A673 (cell line): Measurements from ENCODE around the gene FAM241A. TPM values are rescaled to one million over a fixed set of nuclear protein-coding genes. Genes with fewer than 3 reads are reported as not detected.

Source experiments
- BruUV-seq: library from RNA; stranded (reverse); fragments of 400-500 nt; replicated peaks from 2 replicates; lab custom pipeline; 2021; lab: Mats Ljungman, UMichigan
- CTCF ChIA-PET: fragments of 300-600 bp; sonication (Branson Sonifier 250); formaldehyde crosslinking; loops from one replicate; lab custom pipeline; 2022; ENCODE audit warnings: antibody characterized with exemption; lab: Charles Lee
- POLR2A ChIA-PET: fragments of 300-600 bp; sonication (Branson Sonifier 250); formaldehyde crosslinking; loops from one replicate; lab custom pipeline; 2022; ENCODE audit warnings: antibody characterized with exemption; ENCODE audit not compliant: low non-redundant PET; lab: Charles Lee
- DNase-seq: peaks from one replicate; pipeline ENCODE4 v3.0.0-alpha.2; 2015; ENCODE audit warnings: low spot score
- H3K27ac ChIP-seq: fragments of 200-600 bp; sonication (generic); 2 replicates; pipeline ENCODE4 v1.5.1; 2016; ENCODE audit warnings: mixed run types, low read depth, mild to moderate bottlenecking, mixed read lengths, antibody characterized with exemption, low read length; ENCODE audit not compliant: poor library complexity, severe bottlenecking
- H3K27me3 ChIP-seq: fragments of 200-600 bp; sonication (generic); replicated peaks from 2 replicates; pipeline ENCODE4 v1.6.1; 2017; ENCODE audit warnings: mixed run types, low read depth, mild to moderate bottlenecking, mixed read lengths, antibody characterized with exemption, low read length; ENCODE audit not compliant: insufficient read depth, poor library complexity
- H3K36me3 ChIP-seq: fragments of 200-600 bp; sonication (generic); 2 replicates; pipeline ENCODE4 v1.6.1; 2016; ENCODE audit warnings: mixed run types, mild to moderate bottlenecking, mixed read lengths, antibody characterized with exemption, low read length; ENCODE audit not compliant: insufficient read depth, poor library complexity, severe bottlenecking
- H3K4me1 ChIP-seq: fragments of 200-600 bp; sonication (generic); 2 replicates; pipeline ENCODE4 v1.6.1; 2017; ENCODE audit warnings: mixed run types, mild to moderate bottlenecking, mixed read lengths, antibody characterized with exemption, low read length; ENCODE audit not compliant: insufficient read depth, poor library complexity, severe bottlenecking
- H3K4me3 ChIP-seq: fragments of 200-600 bp; sonication (generic); 2 replicates; pipeline ENCODE4 v1.5.1; 2016; ENCODE audit warnings: low read depth, mixed run types, mild to moderate bottlenecking, mixed read lengths, low read length; ENCODE audit not compliant: poor library complexity, severe bottlenecking
- H3K9me3 ChIP-seq: fragments of 200-600 bp; sonication (generic); 2 replicates; pipeline ENCODE4 v1.6.1; 2016; ENCODE audit warnings: mixed run types, low read depth, mild to moderate bottlenecking, mixed read lengths, antibody characterized with exemption, low read length; ENCODE audit not compliant: poor library complexity, severe bottlenecking
- CTCF ChIP-seq: fragments of 300-800, 200-600 bp; sonication (generic); conservative IDR thresholded peaks from 2 replicates; pipeline ENCODE4 v1.5.1; 2017; ENCODE audit warnings: low read depth, mild to moderate bottlenecking, antibody characterized with exemption, low read length, moderate library complexity, mixed read lengths
- EZH2 ChIP-seq: fragments of 200-600 bp; sonication (generic); IDR thresholded peaks from 2 replicates; pipeline ENCODE4 v1.6.1; 2017; ENCODE audit warnings: borderline replicate concordance, low read depth, mild to moderate bottlenecking, mixed read lengths, antibody characterized with exemption, low read length; ENCODE audit not compliant: poor library complexity, severe bottlenecking
- intact Hi-C: fragments of 100-400 bp; cut with micrococcal nuclease; formaldehyde crosslinking; loops from one replicate; pipeline ENCODE4 v1.10.0; 2022; ENCODE audit not compliant: unreplicated experiment
- total RNA-seq: library from RNA; stranded (reverse); gene quantifications from 2 replicates; pipeline ENCODE4 v1.2.3, GENCODE V29; 2021

FAM241A gene
- total RNA-seq, 1 experiment from 2014 or later = 1.5 TPM

DNA sequence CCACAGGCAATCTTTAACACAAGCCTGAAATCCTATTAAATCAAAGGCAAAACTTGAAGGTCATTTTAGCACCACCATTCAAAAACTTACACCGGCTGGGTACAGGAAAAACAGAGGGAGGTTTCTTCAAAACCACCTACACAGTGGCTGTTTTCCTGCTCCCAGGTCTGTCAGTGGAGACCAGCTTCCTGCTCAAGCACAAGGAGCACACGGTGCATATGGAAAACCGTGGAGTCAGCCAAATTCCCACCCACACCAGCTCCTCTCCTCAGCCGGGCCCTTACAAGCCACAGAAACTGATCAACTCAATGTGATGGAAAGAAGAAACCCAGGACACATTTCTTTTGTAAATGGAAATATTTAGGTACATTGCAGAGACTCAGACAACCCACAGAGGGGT lies 14.3 kb upstream of the FAM241A start:
- Histone ChIP-seq H3K27ac (no peak overlapping the region), H3K36me3 (no peaks in the 10 kb centered on the region), H3K4me3 (no peak overlapping the region), H3K4me1 (peaks cover 33% of the 10 kb centered on the region), H3K9me3 (no peaks in the 10 kb centered on the region), H3K27me3 (no peaks in the 10 kb centered on the region)
- CTCF ChIA-PET = no interaction called here
- BruUV-seq = no TSS peak
- POLR2A ChIA-PET = no interaction called here
- TF ChIP-seq CTCF (no peak), EZH2 (no peak)
- intact Hi-C loops = no loop called here
- DNase-seq = peak; percentile 27

DNA sequence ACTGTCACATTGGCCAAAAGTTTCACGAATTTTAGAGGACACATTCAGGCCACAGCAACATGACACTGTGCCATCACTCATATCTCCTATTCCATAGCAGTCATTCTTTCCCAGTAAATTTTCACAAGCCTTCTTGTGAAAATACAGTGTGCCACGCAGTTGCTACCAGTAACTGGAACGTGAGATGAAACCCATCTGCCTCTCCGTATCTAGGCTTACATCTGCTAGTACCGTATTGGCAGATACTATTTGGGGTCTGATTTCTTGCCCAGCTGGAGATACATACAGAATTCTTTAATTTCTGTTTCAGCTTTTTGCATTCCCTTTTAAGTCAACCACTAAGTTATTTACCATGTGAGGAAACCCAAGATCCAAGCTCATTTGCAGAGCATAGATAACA lies 8.7 kb upstream of the FAM241A start:
- Histone ChIP-seq H3K36me3 (no peaks in the 10 kb centered on the region), H3K27ac (no peak overlapping the region), H3K27me3 (no peaks in the 10 kb centered on the region), H3K4me3 (no peak overlapping the region), H3K4me1 (peaks cover 1% of the 10 kb centered on the region), H3K9me3 (no peaks in the 10 kb centered on the region)
- intact Hi-C loops = no loop called here
- BruUV-seq = no TSS peak
- ChIA-PET POLR2A (no interaction called here), CTCF (no interaction called here)
- TF ChIP-seq EZH2 (no peak), CTCF (no peak)
- no peak for DNase-seq

- no peak for DNase-seq
- no peaks in the 10 kb centered on the region for H3K9me3 ChIP-seq
- H3K36me3 ChIP-seq = no peaks in the 10 kb centered on the region
- intact Hi-C loops = no loop called here
- TF ChIP-seq EZH2 (no peak), CTCF (no peak)
- ChIA-PET CTCF (no interaction called here), POLR2A (no interaction called here)
- H3K4me1 ChIP-seq = peaks cover 7% of the 10 kb centered on the region
- BruUV-seq = no TSS peak
- H3K4me3 ChIP-seq = no peak overlapping the region
- H3K27me3 ChIP-seq = no peaks in the 10 kb centered on the region
- H3K27ac ChIP-seq = no peak overlapping the region
Observed at GRCh38 chr4:112138538-112138937, 6.7 kb upstream of the FAM241A start.
